ENCODE data around the gene CNTN3.

The CNTN3 gene

DNA sequence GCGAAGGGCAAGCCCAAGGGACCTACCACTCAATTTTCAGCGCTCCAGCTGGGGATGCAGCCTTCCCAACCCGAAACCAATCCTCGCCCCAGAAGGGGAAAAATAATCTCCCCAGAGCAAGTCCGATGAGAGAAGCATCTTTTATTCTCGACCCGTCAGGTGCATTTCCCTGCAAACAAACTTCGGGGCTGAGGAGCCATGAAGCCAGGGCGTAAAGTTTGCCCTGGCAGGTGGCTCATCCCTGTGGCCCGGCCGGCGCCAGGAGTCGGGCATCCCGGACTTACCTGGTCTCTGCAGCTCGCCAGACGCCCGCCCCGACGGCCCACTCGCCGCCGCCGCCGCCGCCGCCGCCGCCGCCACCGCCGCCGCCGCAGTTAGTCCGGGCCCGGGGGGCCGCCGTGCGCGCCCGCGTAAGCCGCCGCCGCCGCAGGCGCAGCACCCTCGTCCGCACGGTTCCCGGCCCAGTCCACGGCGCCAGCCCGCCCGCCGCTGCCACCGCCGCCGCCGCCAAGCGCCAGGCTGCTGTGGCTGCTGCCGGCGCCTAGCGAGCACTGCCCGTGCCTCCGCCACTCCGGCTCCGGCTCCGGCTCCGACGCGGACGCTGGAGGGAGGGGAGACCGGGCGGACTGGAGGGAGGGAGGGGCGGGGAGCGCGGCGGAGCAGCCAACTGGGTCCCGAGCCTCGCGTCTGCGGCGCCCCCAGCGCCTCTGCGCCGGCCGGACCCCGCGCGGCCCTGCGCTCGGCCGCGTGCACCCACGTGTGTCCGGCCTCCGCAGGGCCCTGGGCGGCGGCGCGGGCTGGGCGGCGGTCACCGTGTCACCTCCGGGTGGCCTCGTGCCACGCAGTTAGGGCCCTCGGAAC, at the start of gene CNTN3:
Gene CNTN3 (minus strand): TSS at position 553 of the 861 bp plus-strand sequence. CDS start 93,547 bp downstream, outside the sequence.
- DNase-seq (ENCODE audit: low spot score): no peak

- no peak for DNase-seq (ENCODE audit: low spot score)
These were observed 48.7 kb upstream of the CNTN3 start for GRCh38 chr3:74663178-74663577.

- no peak for DNase-seq (ENCODE audit: low spot score)
These were observed 47.2 kb upstream of the CNTN3 start for GRCh38 chr3:74661672-74662071.

GRCh38 chr3:74651885-74652284, 37.4 kb upstream of the CNTN3 start:
- DNase-seq (ENCODE audit: low spot score): no peak

DNA sequence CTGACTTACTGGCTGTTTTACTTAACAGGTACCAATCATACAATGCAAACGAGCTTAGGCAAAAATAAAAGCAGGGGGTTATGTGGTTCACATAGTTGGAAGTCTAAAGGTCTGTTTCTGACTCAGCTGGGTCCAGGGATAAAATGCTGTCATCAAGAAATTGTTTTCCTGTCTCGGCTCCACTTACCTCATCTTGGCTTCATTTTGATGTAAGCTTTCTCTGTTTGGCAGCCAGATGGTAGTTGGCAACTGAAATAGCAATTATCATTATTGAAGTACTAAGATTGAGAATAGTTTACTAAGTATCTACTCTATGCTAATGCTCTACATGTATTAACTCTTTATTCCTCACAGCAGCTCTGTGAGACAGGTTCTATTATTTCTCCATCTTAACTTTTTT, 36.8 kb upstream of the CNTN3 start:
- DNase-seq (ENCODE audit: low spot score): no peak

DNA sequence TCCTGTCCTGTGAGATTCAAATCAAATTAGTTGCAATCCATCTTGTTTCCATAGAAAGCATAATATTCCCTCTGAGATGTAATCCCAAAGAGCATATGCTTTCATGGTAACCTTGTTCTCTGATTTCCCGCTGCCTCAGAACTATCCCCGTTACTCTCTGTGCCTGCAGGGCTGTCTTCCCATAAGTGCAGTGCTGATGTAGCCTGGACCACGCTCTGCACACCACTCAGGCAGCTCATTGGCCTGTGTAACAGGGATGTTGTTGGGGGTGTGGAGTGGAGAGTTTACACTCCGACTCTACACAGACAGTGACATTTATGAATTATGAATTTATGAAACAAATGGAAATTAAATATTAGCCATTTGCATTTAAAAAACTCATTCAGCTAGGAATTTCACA, 33.6 kb upstream of the CNTN3 start:
- DNase-seq (ENCODE audit: low spot score): no peak

DNA sequence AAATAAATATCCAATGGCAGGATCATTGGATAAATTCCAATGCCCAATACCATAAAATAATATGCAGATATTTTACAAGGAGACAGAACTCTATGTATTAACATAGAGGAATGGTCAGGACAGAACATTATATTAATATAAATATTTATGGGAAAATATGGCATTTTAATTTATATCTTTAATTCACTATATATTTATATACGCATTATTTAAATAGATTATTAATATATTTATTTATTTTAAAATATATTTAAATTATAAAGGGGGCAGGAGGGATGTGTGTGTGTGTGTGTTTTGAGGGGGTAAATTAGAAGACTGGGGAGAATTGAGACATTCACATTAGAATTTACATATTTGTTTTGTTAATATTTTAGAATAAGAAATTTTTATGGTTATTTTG, 31.6 kb upstream of the CNTN3 start:
- DNase-seq (ENCODE audit: low spot score): no peak

DNA sequence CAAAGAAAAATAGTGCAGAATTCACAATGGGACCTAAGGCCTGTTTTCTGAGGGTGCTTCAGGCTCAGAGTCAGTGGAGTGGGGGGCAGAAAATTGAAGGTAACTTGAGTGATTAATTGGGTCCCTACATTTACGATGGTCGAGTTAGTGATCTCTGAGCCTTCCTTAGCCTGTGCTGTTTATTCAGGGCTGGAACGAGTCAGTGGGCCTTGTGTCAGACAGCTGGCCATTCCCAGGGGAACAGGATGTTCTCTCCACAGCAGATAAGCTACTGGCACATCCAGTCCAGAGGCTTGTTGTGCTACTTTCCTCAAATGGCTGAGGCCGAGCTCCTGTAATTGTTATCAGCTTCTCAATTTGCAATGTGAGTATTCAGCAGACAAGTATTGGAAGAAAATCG, 29.2 kb upstream of the CNTN3 start:
- DNase-seq (ENCODE audit: low spot score): no peak

GRCh38 chr3:74642876-74643275, 28.4 kb upstream of the CNTN3 start:
- no peak for DNase-seq (ENCODE audit: low spot score)

- no peak for DNase-seq (ENCODE audit: low spot score)
These were observed 25.8 kb upstream of the CNTN3 start for GRCh38 chr3:74640211-74640610.

DNA sequence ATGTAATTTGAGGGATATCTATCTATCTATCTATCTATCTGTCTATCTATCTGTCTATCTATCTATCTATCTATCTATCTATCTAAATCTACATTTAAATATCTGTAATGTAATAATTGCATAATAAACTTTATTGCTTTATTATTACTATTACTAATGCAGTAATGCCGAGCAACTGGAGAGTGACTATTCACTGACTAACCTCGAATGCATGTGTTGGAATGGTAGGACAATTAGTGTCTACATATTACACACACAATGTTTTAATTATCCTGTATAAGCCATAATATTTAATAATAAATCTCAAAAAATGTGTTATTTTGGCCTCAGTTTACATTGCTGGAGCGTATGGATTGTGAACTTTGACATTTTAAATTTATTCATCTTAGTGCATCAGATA, 25.2 kb upstream of the CNTN3 start:
- no peak for DNase-seq (ENCODE audit: low spot score)

- DNase-seq (ENCODE audit: low spot score): no peak
These were observed 22.5 kb upstream of the CNTN3 start for GRCh38 chr3:74636981-74637380.

DNA sequence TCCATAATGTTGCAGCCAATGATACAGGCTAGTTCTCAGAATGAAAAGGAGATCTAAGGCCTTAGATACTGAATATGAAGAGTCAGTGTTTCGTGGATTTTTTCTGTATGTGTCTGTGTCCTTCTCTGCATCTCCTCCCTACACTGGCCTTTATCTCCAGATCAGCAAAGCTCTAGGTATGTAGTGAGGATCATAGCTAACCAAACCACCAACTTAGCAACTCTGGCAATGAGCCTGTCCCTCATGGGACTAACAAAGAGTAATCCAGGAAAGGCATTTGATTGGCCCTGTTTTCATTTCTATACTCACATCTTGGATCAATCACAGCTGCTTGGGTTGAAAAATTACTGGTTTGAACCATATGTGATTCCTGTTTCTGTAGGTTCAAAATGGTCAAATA, 18.6 kb upstream of the CNTN3 start:
- no peak for DNase-seq (ENCODE audit: low spot score)

DNA sequence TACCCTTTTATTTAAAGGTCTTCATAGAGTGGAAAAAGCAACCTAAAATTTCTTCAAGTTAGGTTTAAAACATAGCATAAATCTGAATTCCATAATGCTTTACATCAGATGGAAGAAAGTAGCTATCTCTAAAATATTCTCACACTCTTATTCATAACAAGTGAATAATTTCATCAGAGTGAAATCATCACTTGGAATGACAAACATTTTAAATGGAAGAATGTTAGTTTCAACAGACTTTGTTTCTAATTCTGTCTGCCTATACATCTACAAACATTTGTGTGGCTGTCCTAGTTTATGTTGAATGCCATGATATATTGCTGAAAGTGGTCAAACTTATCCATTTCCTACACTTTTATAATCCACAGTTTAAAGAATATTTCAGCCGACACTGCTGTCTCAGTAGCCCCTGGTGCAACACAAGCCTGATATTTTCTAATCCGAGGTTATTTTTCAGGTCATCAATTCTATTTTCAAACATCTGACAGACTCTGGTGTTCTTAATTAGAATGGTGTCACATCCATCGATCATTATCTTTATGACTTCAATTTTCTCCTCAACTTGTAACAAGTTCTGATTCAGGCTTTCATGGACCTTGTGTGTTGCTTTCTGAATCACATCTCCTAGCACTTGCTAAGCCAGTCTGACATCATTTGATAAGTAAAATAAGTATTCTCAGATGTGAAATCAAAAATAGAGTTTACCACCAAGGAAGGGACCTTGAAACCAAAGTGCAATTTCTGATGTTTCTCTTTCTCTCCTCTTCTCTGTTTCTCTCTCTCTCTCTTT, 17.1 kb upstream of the CNTN3 start:
- DNase-seq (ENCODE audit: low spot score): no peak

- no peak for DNase-seq (ENCODE audit: low spot score)
These were observed 16.1 kb upstream of the CNTN3 start for GRCh38 chr3:74630602-74631001.

DNA sequence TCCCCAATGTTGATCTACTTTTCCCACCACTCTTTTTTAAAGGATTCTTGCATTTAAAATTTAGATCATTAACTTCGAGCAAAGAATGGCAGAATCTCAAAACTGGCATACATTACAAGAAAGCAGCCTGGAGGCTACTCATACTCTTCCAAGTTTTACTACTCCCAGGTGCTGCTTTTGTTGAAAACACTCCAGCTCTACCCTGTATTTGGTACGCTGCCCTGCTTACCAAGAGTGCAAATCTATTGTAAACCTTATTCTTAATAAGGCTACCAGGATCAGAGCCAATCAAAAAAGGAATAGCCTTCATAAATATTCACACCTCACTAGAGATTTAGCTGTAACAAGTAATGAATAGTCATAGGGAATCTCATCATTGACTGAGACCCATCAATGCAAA, 11.6 kb upstream of the CNTN3 start:
- no peak for DNase-seq (ENCODE audit: low spot score)

DNA sequence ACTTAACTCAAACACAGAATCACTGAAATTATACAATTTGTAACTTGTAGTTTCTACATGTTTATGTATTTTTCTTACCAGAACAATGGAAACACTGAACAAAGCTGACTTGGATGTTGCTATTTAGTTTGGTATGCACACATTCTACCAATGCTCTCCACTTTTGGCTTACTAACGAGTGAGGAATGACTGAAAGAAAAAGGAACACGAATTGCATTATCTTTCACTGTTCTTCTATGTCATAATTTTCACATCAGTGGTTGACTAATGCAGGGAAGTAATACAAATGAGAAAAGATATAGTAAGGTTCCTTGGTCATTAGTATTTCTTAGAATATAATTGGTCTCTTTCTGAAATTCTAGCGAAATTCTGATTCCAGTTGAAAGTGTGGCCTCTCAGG, 9.8 kb upstream of the CNTN3 start:
- DNase-seq (ENCODE audit: low spot score): no peak

DNA sequence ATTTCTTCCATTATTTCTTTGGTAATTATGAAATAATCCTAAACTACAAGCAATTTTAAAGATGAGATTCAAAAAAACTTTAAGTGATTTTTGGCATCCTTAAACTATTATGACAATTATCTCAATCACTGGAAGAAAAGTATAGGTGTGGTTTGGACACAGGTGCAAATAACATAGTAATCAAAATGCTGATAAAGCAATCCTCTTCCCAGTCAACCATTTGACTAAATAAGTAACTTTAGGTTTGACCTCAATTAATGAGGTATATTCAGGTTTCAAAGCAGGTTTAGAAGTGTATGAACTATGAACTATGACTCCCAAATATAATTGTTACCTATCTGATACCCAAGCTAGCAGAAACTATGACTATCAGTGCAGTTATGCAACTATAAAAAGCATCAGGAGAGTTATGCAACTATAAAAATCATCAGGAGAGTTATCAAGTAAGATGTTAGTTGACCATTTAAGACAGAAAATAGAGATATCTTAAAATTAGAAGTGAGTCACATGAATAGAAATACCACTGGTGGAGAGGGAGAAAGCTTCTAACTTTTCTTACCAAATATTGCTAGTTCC, 8.9 kb upstream of the CNTN3 start:
- no peak for DNase-seq (ENCODE audit: low spot score)

DNA sequence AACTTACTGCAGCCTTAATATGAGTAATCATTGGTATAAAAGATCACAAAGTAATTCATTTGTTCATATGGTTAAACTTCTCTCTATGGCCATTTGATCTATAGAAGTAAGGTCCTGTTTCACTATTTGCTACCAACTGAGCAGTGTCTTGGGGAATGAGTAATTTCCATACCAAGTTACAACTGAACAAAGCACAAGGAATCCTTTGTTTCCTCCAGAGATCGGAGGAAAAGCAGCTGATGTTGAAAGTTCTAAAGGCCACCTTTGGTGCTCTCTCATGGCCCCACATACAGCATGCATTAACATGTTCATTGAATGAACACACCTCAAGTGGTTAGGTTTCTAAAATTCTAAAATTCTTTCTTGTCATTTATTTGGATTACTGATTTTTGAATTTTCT, 7.1 kb upstream of the CNTN3 start:
- DNase-seq (ENCODE audit: low spot score): no peak

GRCh38 chr3:74617776-74618175, 3.3 kb upstream of the CNTN3 start:
- DNase-seq (ENCODE audit: low spot score): no peak

GRCh38 chr3:74613521-74614106, 845 bp downstream of the CNTN3 start:
- DNase-seq (ENCODE audit: low spot score): no peak

- no peak for DNase-seq (ENCODE audit: low spot score)
These were observed 1.4 kb downstream of the CNTN3 start for GRCh38 chr3:74613060-74613459.

DNA sequence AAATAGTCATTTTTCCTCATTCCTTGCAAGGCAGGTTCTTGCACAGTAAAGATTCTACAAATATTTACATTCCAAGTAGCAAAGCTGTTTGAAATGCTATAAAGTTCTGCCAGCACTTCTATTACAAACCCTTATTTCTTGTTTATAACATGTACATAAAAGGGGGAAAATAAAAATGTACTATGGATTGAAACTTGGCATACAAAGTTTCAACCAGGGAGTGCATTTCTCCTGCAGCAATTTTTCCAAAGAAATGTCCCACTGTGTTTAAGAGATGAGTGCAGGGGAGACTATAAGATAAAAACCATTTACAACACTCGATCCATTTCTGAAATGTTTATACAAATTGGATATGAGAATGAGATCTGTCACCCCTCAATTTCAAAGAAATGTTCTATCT, 3.3 kb downstream of the CNTN3 start:
- no peak for DNase-seq (ENCODE audit: low spot score)
